ENCODE data around the gene CNTN4.

CNTN4 gene

GRCh38 chr3:2153547-2153946 is 54.9 kb downstream of the CNTN4 start:
- H3K4me1 ChIP-seq (ENCODE audit: control insufficient read depth, insufficient read depth, low read length) = no peaks in the 10 kb centered on the region
- no peak overlapping the region for H3K4me3 ChIP-seq (ENCODE audit: low read length)
- no peaks in the 10 kb centered on the region for H3K27me3 ChIP-seq (replicated peaks; ENCODE audit: control insufficient read depth, insufficient read depth, low read length)
- no peak for DNase-seq (ENCODE audit: low read depth)
- no peaks in the 10 kb centered on the region for H3K9me3 ChIP-seq (ENCODE audit: control insufficient read depth, low read length)
- no peak overlapping the region for H3K9ac ChIP-seq (ENCODE audit: low read length)
- no peaks in the 10 kb centered on the region for H3K36me3 ChIP-seq (ENCODE audit: control insufficient read depth, insufficient read depth, low read length, severe bottlenecking)

GRCh38 chr3:2154621-2155020 is 56.0 kb downstream of the CNTN4 start:
- Histone ChIP-seq H3K9ac (ENCODE audit: low read length) (no peak overlapping the region), H3K4me1 (ENCODE audit: control insufficient read depth, insufficient read depth, low read length) (no peaks in the 10 kb centered on the region), H3K4me3 (ENCODE audit: low read length) (no peak overlapping the region), H3K36me3 (ENCODE audit: control insufficient read depth, insufficient read depth, low read length, severe bottlenecking) (no peaks in the 10 kb centered on the region), H3K27me3 (replicated peaks; ENCODE audit: control insufficient read depth, insufficient read depth, low read length) (no peaks in the 10 kb centered on the region), H3K9me3 (ENCODE audit: control insufficient read depth, low read length) (no peaks in the 10 kb centered on the region)
- no peak for DNase-seq (ENCODE audit: low read depth)

- H3K4me3 ChIP-seq (ENCODE audit: low read length) = no peak overlapping the region
- H3K27me3 ChIP-seq (replicated peaks; ENCODE audit: control insufficient read depth, insufficient read depth, low read length) = no peaks in the 10 kb centered on the region
- no peaks in the 10 kb centered on the region for H3K36me3 ChIP-seq (ENCODE audit: control insufficient read depth, insufficient read depth, low read length, severe bottlenecking)
- no peaks in the 10 kb centered on the region for H3K9me3 ChIP-seq (ENCODE audit: control insufficient read depth, low read length)
- no peaks in the 10 kb centered on the region for H3K4me1 ChIP-seq (ENCODE audit: control insufficient read depth, insufficient read depth, low read length)
- no peak for DNase-seq (ENCODE audit: low read depth)
- H3K9ac ChIP-seq (ENCODE audit: low read length) = no peak overlapping the region
These were observed 57.7 kb downstream of the CNTN4 start for GRCh38 chr3:2156244-2156847.

- H3K27me3 ChIP-seq (replicated peaks; ENCODE audit: control insufficient read depth, insufficient read depth, low read length) = no peaks in the 10 kb centered on the region
- H3K4me3 ChIP-seq (ENCODE audit: low read length) = no peak overlapping the region
- no peaks in the 10 kb centered on the region for H3K9me3 ChIP-seq (ENCODE audit: control insufficient read depth, low read length)
- no peak overlapping the region for H3K9ac ChIP-seq (ENCODE audit: low read length)
- H3K36me3 ChIP-seq (ENCODE audit: control insufficient read depth, insufficient read depth, low read length, severe bottlenecking) = no peaks in the 10 kb centered on the region
- no peaks in the 10 kb centered on the region for H3K4me1 ChIP-seq (ENCODE audit: control insufficient read depth, insufficient read depth, low read length)
- DNase-seq (ENCODE audit: low read depth) = no peak
These were observed 60.2 kb downstream of the CNTN4 start for GRCh38 chr3:2158828-2159227.

GRCh38 chr3:2166552-2166951 is 67.9 kb downstream of the CNTN4 start:
- Histone ChIP-seq H3K4me1 (ENCODE audit: control insufficient read depth, insufficient read depth, low read length) (no peaks in the 10 kb centered on the region), H3K27me3 (replicated peaks; ENCODE audit: control insufficient read depth, insufficient read depth, low read length) (no peaks in the 10 kb centered on the region), H3K9ac (ENCODE audit: low read length) (no peak overlapping the region), H3K36me3 (ENCODE audit: control insufficient read depth, insufficient read depth, low read length, severe bottlenecking) (no peaks in the 10 kb centered on the region), H3K9me3 (ENCODE audit: control insufficient read depth, low read length) (no peaks in the 10 kb centered on the region), H3K4me3 (ENCODE audit: low read length) (no peak overlapping the region)
- DNase-seq (ENCODE audit: low read depth) = no peak

GRCh38 chr3:2172561-2173171 is 74.0 kb downstream of the CNTN4 start:
- Histone ChIP-seq H3K36me3 (ENCODE audit: control insufficient read depth, insufficient read depth, low read length, severe bottlenecking) (no peaks in the 10 kb centered on the region), H3K4me1 (ENCODE audit: control insufficient read depth, insufficient read depth, low read length) (no peaks in the 10 kb centered on the region), H3K27me3 (replicated peaks; ENCODE audit: control insufficient read depth, insufficient read depth, low read length) (no peaks in the 10 kb centered on the region), H3K4me3 (ENCODE audit: low read length) (no peak overlapping the region), H3K9ac (ENCODE audit: low read length) (no peak overlapping the region), H3K9me3 (ENCODE audit: control insufficient read depth, low read length) (no peaks in the 10 kb centered on the region)
- DNase-seq (ENCODE audit: low read depth) = no peak

- Histone ChIP-seq H3K27me3 (replicated peaks; ENCODE audit: control insufficient read depth, insufficient read depth, low read length) (no peaks in the 10 kb centered on the region), H3K36me3 (ENCODE audit: control insufficient read depth, insufficient read depth, low read length, severe bottlenecking) (no peaks in the 10 kb centered on the region), H3K9me3 (ENCODE audit: control insufficient read depth, low read length) (no peaks in the 10 kb centered on the region), H3K4me1 (ENCODE audit: control insufficient read depth, insufficient read depth, low read length) (no peaks in the 10 kb centered on the region), H3K4me3 (ENCODE audit: low read length) (no peak overlapping the region), H3K9ac (ENCODE audit: low read length) (no peak overlapping the region)
- DNase-seq (ENCODE audit: low read depth) = no peak
These were observed 82.0 kb downstream of the CNTN4 start for GRCh38 chr3:2180634-2181033.

GRCh38 chr3:2198776-2199279 is 100.2 kb downstream of the CNTN4 start:
- no peak for DNase-seq (ENCODE audit: low read depth)
- Histone ChIP-seq H3K4me3 (ENCODE audit: low read length) (no peak overlapping the region), H3K9me3 (ENCODE audit: control insufficient read depth, low read length) (no peaks in the 10 kb centered on the region), H3K36me3 (ENCODE audit: control insufficient read depth, insufficient read depth, low read length, severe bottlenecking) (no peaks in the 10 kb centered on the region), H3K9ac (ENCODE audit: low read length) (no peak overlapping the region), H3K4me1 (ENCODE audit: control insufficient read depth, insufficient read depth, low read length) (no peaks in the 10 kb centered on the region), H3K27me3 (replicated peaks; ENCODE audit: control insufficient read depth, insufficient read depth, low read length) (no peaks in the 10 kb centered on the region)

- no peaks in the 10 kb centered on the region for H3K4me1 ChIP-seq (ENCODE audit: control insufficient read depth, insufficient read depth, low read length)
These were observed 105.4 kb downstream of the CNTN4 start for GRCh38 chr3:2204054-2204453.

GRCh38 chr3:2205692-2206091 is 107.0 kb downstream of the CNTN4 start:
- H3K4me1 ChIP-seq (ENCODE audit: control insufficient read depth, insufficient read depth, low read length) = no peaks in the 10 kb centered on the region
- no peak overlapping the region for H3K4me3 ChIP-seq (ENCODE audit: low read length)
- H3K27me3 ChIP-seq (replicated peaks; ENCODE audit: control insufficient read depth, insufficient read depth, low read length) = no peaks in the 10 kb centered on the region
- no peaks in the 10 kb centered on the region for H3K9me3 ChIP-seq (ENCODE audit: control insufficient read depth, low read length)
- no peak for DNase-seq (ENCODE audit: low read depth)
- no peaks in the 10 kb centered on the region for H3K36me3 ChIP-seq (ENCODE audit: control insufficient read depth, insufficient read depth, low read length, severe bottlenecking)
- H3K9ac ChIP-seq (ENCODE audit: low read length) = no peak overlapping the region

More at GRCh38 chr3:2204054-2204453, 105.4 kb downstream of the CNTN4 start:
- Histone ChIP-seq H3K36me3 (ENCODE audit: control insufficient read depth, insufficient read depth, low read length, severe bottlenecking) (no peaks in the 10 kb centered on the region), H3K27me3 (replicated peaks; ENCODE audit: control insufficient read depth, insufficient read depth, low read length) (no peaks in the 10 kb centered on the region), H3K9me3 (ENCODE audit: control insufficient read depth, low read length) (no peaks in the 10 kb centered on the region), H3K4me3 (ENCODE audit: low read length) (no peak overlapping the region), H3K9ac (ENCODE audit: low read length) (no peak overlapping the region)
- no peak for DNase-seq (ENCODE audit: low read depth)

- no peaks in the 10 kb centered on the region for H3K4me1 ChIP-seq (ENCODE audit: control insufficient read depth, insufficient read depth, low read length)
- H3K9me3 ChIP-seq (ENCODE audit: control insufficient read depth, low read length) = no peaks in the 10 kb centered on the region
- H3K4me3 ChIP-seq (ENCODE audit: low read length) = no peak overlapping the region
- H3K9ac ChIP-seq (ENCODE audit: low read length) = no peak overlapping the region
- no peaks in the 10 kb centered on the region for H3K36me3 ChIP-seq (ENCODE audit: control insufficient read depth, insufficient read depth, low read length, severe bottlenecking)
- DNase-seq (ENCODE audit: low read depth) = no peak
- H3K27me3 ChIP-seq (replicated peaks; ENCODE audit: control insufficient read depth, insufficient read depth, low read length) = no peaks in the 10 kb centered on the region
These were observed 107.9 kb downstream of the CNTN4 start for GRCh38 chr3:2206536-2206935.

- no peaks in the 10 kb centered on the region for H3K27me3 ChIP-seq (replicated peaks; ENCODE audit: control insufficient read depth, insufficient read depth, low read length)
- no peaks in the 10 kb centered on the region for H3K36me3 ChIP-seq (ENCODE audit: control insufficient read depth, insufficient read depth, low read length, severe bottlenecking)
- H3K4me1 ChIP-seq (ENCODE audit: control insufficient read depth, insufficient read depth, low read length) = no peaks in the 10 kb centered on the region
- H3K4me3 ChIP-seq (ENCODE audit: low read length) = no peak overlapping the region
- H3K9ac ChIP-seq (ENCODE audit: low read length) = no peak overlapping the region
- no peak for DNase-seq (ENCODE audit: low read depth)
- no peaks in the 10 kb centered on the region for H3K9me3 ChIP-seq (ENCODE audit: control insufficient read depth, low read length)
These were observed 112.9 kb downstream of the CNTN4 start for GRCh38 chr3:2211568-2211967.
